ENCODE measurements around the gene LPP.

GRCh38 chr3:188635258-188636042, 481.5 kb downstream of the LPP start:
- TF ChIP-seq POLR2A (IDR thresholded peaks at IDR 0.05; ENCODE audit: low read length) = no peak
- TF ChIP-seq GATA1 (IDR thresholded peaks at IDR 0.05; ENCODE audit: low read depth, low read length) = no peak
